AG04449 (cell line): ENCODE results near the gene BABAM2.
"Not testable (repeated sequence)": the region's sequence is repeated elsewhere in the genome, so short reads cannot be mapped to it uniquely, and the experiment has no call there.

Source experiments
- CTCF ChIA-PET: fragments of 350-600 bp; formaldehyde crosslinking; extraction: SDS; loops from one replicate; lab custom pipeline; 2021; ENCODE audit warnings: antibody characterized with exemption; lab: Yijun Ruan, JAX
- POLR2A ChIA-PET: fragments of 400-600, 350-600 bp; formaldehyde crosslinking; extraction: SDS; loops from one replicate; lab custom pipeline; 2020; ENCODE audit warnings: antibody characterized with exemption, inconsistent platforms; lab: Yijun Ruan, JAX
- DNase-seq: peaks from one replicate; pipeline ENCODE4 v3.0.0-alpha.2; 2010; ENCODE audit warnings: low read depth, low spot score
- H3K4me3 ChIP-seq: 2 replicates; pipeline ENCODE4 v1.5.1; 2011; ENCODE audit warnings: low read depth, mild to moderate bottlenecking, control low read depth, low read length
- TF ChIP-seq, protein P1 (sequence below): IDR thresholded peaks from one replicate; pipeline ENCODE4 v1.5.1; 2011; ENCODE audit warnings: mild to moderate bottlenecking, moderate library complexity, low read length, control low read depth, inconsistent platforms; ENCODE audit not compliant: insufficient read depth; ENCODE audit errors: missing control alignments

Gene BABAM2

DNA sequence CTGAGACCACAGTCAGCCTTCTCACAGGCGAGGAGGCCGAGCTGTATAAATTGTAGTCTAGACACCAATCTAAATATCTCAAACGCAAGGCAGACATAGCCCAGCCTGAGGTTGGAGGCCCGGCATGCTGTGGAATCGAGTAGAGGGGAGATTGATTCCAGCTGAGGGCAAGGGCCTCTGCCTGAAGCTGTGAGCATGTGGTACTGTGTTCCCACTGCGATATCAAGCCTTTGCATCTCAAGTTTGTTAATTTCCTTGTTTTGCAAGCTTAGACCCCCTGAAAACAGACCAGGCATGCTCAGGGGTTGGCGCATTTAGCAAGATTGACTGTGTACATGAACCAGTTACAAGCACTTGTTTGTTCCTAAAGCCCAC, 437.0 kb downstream of the BABAM2 start:
- DNase-seq: no peak
- no peak overlapping the region for H3K4me3 ChIP-seq
- CTCF ChIA-PET: no interaction called here
- TF ChIP-seq, protein P1, sequence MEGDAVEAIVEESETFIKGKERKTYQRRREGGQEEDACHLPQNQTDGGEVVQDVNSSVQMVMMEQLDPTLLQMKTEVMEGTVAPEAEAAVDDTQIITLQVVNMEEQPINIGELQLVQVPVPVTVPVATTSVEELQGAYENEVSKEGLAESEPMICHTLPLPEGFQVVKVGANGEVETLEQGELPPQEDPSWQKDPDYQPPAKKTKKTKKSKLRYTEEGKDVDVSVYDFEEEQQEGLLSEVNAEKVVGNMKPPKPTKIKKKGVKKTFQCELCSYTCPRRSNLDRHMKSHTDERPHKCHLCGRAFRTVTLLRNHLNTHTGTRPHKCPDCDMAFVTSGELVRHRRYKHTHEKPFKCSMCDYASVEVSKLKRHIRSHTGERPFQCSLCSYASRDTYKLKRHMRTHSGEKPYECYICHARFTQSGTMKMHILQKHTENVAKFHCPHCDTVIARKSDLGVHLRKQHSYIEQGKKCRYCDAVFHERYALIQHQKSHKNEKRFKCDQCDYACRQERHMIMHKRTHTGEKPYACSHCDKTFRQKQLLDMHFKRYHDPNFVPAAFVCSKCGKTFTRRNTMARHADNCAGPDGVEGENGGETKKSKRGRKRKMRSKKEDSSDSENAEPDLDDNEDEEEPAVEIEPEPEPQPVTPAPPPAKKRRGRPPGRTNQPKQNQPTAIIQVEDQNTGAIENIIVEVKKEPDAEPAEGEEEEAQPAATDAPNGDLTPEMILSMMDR: no peak
- POLR2A ChIA-PET: no interaction called here

- no peak for DNase-seq
- CTCF ChIA-PET: no interaction called here
- POLR2A ChIA-PET: interaction anchor here (0.7 kb wide), 1 partner anchor 64 kb away, joined by 3 read pairs; the partner anchor contains the start of gene FOSL2
- TF ChIP-seq, protein P1: no peak
- H3K4me3 ChIP-seq: no peak overlapping the region
Measured at GRCh38 chr2:28327956-28328922, 437.7 kb downstream of the BABAM2 start.

- TF ChIP-seq, protein P1: no peak
- DNase-seq: no peak
- ChIA-PET CTCF (no interaction called here), POLR2A (no interaction called here)
- no peak overlapping the region for H3K4me3 ChIP-seq
Measured at GRCh38 chr2:28329184-28329583, 438.7 kb downstream of the BABAM2 start.

DNA sequence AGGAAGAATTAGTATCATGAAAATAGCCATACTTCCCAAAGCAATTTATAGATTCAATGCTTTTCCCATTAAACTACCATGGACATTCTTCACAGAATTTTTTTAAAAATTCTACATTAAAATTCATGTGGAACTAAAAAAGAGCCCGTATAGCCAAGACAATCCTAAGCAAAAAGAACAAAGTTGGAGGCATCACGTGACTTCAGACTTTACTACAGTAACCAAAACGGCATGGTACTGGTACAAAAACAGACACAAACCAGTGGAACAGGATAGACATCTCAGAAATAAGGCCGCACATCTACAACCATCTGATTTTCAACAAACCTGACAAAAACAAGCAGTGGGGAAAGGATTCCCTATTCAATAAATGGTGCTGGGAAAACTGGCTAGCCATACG, 440.2 kb downstream of the BABAM2 start:
- CTCF ChIA-PET, H3K4me3 ChIP-seq, POLR2A ChIA-PET, DNase-seq: not testable (repeated sequence)

DNA sequence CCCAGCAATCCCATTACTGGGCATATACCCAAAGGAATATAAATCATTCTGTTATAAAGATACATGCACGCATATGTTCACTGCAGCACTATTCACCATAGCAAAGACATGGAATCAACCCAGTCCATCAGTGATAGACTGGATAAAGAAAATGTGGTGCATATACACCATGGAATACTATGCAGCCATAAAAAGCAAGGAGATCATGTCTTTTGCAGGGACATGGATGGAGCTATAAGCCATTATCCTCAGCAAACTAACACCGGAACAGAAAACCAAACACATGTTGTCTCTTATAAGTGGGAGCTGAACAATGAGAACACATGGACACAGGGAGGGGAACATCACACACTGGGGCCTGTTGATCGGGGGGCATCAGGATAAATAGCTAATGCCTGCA, 441.3 kb downstream of the BABAM2 start:
- POLR2A ChIA-PET: not testable (repeated sequence)
- CTCF ChIA-PET: interaction anchor here (0.7 kb wide), 1 partner anchor 26 kb away, joined by 3 read pairs; no protein-coding TSS in a partner anchor

DNA sequence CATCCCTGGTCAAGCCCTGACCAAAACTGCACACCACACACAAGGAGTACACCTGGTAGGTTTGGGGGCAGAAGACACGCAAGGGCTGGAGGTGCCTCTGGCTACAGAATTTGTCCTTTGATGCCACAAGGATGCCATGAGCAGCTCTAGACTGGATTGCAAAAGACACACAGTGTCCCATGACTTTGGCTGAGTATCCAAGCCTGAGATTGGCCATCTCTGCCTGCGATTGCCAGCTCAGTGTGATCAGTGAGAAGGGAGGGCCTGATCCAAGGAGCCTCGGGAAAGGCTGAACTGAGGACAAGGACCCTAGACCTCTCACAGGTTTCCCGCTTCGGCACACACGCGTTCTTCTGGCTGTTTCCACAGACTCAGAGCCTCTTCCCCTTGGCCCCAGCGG, 442.2 kb downstream of the BABAM2 start:
- H3K4me3 ChIP-seq: no peak overlapping the region
- no peak for DNase-seq
- CTCF ChIA-PET: interaction anchor here (1.5 kb wide), 1 partner anchor 57 kb away, joined by 5 read pairs; no protein-coding TSS in a partner anchor
- POLR2A ChIA-PET: no interaction called here
- TF ChIP-seq, protein P1: no peak

More for the DNA sequence above, 441.3 kb downstream of the BABAM2 start:
- not testable (repeated sequence) for DNase-seq, H3K4me3 ChIP-seq
